IPS-18a (cell line): ENCODE data around the gene VPS50.

Experiments
- H3K27ac ChIP-seq: one replicate; pipeline ENCODE4 v1.5.1; 2013; ENCODE audit warnings: low read length
- H3K27me3 ChIP-seq: one replicate; pipeline ENCODE4 v1.6.1; 2013; ENCODE audit warnings: mild to moderate bottlenecking, low read length; ENCODE audit not compliant: control insufficient read depth, insufficient read depth
- H3K36me3 ChIP-seq: one replicate; pipeline ENCODE4 v1.6.1; 2013; ENCODE audit warnings: low read depth, low read length; ENCODE audit not compliant: control insufficient read depth
- H3K4me1 ChIP-seq: one replicate; pipeline ENCODE4 v1.6.1; 2013; ENCODE audit warnings: low read depth, low read length; ENCODE audit not compliant: control insufficient read depth
- H3K4me3 ChIP-seq: one replicate; pipeline ENCODE4 v1.5.1; 2013; ENCODE audit warnings: low read length
- H3K9ac ChIP-seq: one replicate; pipeline ENCODE4 v1.6.1; 2013; ENCODE audit warnings: mild to moderate bottlenecking, low read length, moderate library complexity
- H3K9me3 ChIP-seq: one replicate; pipeline ENCODE4 v1.6.1; 2013; ENCODE audit warnings: low read depth, low read length; ENCODE audit not compliant: control insufficient read depth

VPS50 gene

GRCh38 chr7:93231799-93232672, at the start of gene VPS50:
Gene VPS50, plus strand, starts transcription at chr7:93232366. Its CDS starts 102 bp downstream, at chr7:93232468.
- H3K9me3 ChIP-seq: no peaks in the 10 kb centered on the region
- H3K27ac ChIP-seq: no peak within 1 kb of the TSS
- peaks cover 4% of the 10 kb centered on the region for H3K4me1 ChIP-seq
- H3K9ac ChIP-seq: peak within 1 kb of the TSS; percentile 59
- peaks cover 5% of the 10 kb centered on the region for H3K27me3 ChIP-seq
- peak within 1 kb of the TSS; percentile 93 for H3K4me3 ChIP-seq
- no peaks in the 10 kb centered on the region for H3K36me3 ChIP-seq

- Histone ChIP-seq H3K9me3 (no peaks in the 10 kb centered on the region), H3K27ac (no peak overlapping the region), H3K4me1 (no peaks in the 10 kb centered on the region), H3K36me3 (no peaks in the 10 kb centered on the region), H3K4me3 (no peak overlapping the region), H3K27me3 (no peaks in the 10 kb centered on the region), H3K9ac (no peak overlapping the region)
Observed at GRCh38 chr7:93185303-93186027, 46.7 kb upstream of the VPS50 start.

GRCh38 chr7:93188870-93189634, 43.1 kb upstream of the VPS50 start:
- H3K27ac ChIP-seq: no peak overlapping the region
- no peaks in the 10 kb centered on the region for H3K27me3 ChIP-seq
- H3K4me1 ChIP-seq: no peaks in the 10 kb centered on the region
- H3K9ac ChIP-seq: no peak overlapping the region
- H3K9me3 ChIP-seq: no peaks in the 10 kb centered on the region
- no peaks in the 10 kb centered on the region for H3K36me3 ChIP-seq
- H3K4me3 ChIP-seq: no peak overlapping the region

GRCh38 chr7:93194386-93194785, 37.8 kb upstream of the VPS50 start:
- H3K36me3 ChIP-seq: no peaks in the 10 kb centered on the region
- H3K27me3 ChIP-seq: no peaks in the 10 kb centered on the region
- H3K9ac ChIP-seq: no peak overlapping the region
- H3K9me3 ChIP-seq: no peaks in the 10 kb centered on the region
- no peak overlapping the region for H3K27ac ChIP-seq
- no peaks in the 10 kb centered on the region for H3K4me1 ChIP-seq
- H3K4me3 ChIP-seq: no peak overlapping the region

GRCh38 chr7:93196336-93196735, 35.8 kb upstream of the VPS50 start:
- no peak overlapping the region for H3K4me3 ChIP-seq
- H3K9me3 ChIP-seq: no peaks in the 10 kb centered on the region
- no peaks in the 10 kb centered on the region for H3K36me3 ChIP-seq
- no peaks in the 10 kb centered on the region for H3K27me3 ChIP-seq
- no peaks in the 10 kb centered on the region for H3K4me1 ChIP-seq
- no peak overlapping the region for H3K9ac ChIP-seq
- H3K27ac ChIP-seq: no peak overlapping the region

GRCh38 chr7:93198472-93198871, 33.7 kb upstream of the VPS50 start:
- no peaks in the 10 kb centered on the region for H3K27me3 ChIP-seq
- H3K36me3 ChIP-seq: no peaks in the 10 kb centered on the region
- H3K9ac ChIP-seq: no peak overlapping the region
- H3K4me1 ChIP-seq: no peaks in the 10 kb centered on the region
- H3K27ac ChIP-seq: no peak overlapping the region
- no peaks in the 10 kb centered on the region for H3K9me3 ChIP-seq
- no peak overlapping the region for H3K4me3 ChIP-seq

GRCh38 chr7:93202594-93203250, 29.4 kb upstream of the VPS50 start:
- no peak overlapping the region for H3K27ac ChIP-seq
- H3K27me3 ChIP-seq: no peaks in the 10 kb centered on the region
- H3K4me3 ChIP-seq: no peak overlapping the region
- H3K9ac ChIP-seq: no peak overlapping the region
- no peaks in the 10 kb centered on the region for H3K36me3 ChIP-seq
- no peaks in the 10 kb centered on the region for H3K9me3 ChIP-seq
- H3K4me1 ChIP-seq: no peaks in the 10 kb centered on the region

- H3K9me3 ChIP-seq: no peaks in the 10 kb centered on the region
- no peaks in the 10 kb centered on the region for H3K27me3 ChIP-seq
- no peaks in the 10 kb centered on the region for H3K36me3 ChIP-seq
- H3K4me1 ChIP-seq: no peaks in the 10 kb centered on the region
- no peak overlapping the region for H3K9ac ChIP-seq
- H3K27ac ChIP-seq: no peak overlapping the region
- no peak overlapping the region for H3K4me3 ChIP-seq
Observed at GRCh38 chr7:93203496-93203895, 28.7 kb upstream of the VPS50 start.

GRCh38 chr7:93205046-93205445, 27.1 kb upstream of the VPS50 start:
- H3K9ac ChIP-seq: no peak overlapping the region
- H3K4me3 ChIP-seq: no peak overlapping the region
- no peaks in the 10 kb centered on the region for H3K27me3 ChIP-seq
- no peaks in the 10 kb centered on the region for H3K4me1 ChIP-seq
- H3K36me3 ChIP-seq: no peaks in the 10 kb centered on the region
- H3K9me3 ChIP-seq: no peaks in the 10 kb centered on the region
- no peak overlapping the region for H3K27ac ChIP-seq

GRCh38 chr7:93211228-93211818, 20.8 kb upstream of the VPS50 start:
- Histone ChIP-seq H3K9ac (no peak overlapping the region), H3K36me3 (no peaks in the 10 kb centered on the region), H3K9me3 (no peaks in the 10 kb centered on the region), H3K4me3 (no peak overlapping the region), H3K27ac (no peak overlapping the region), H3K27me3 (peaks cover 8% of the 10 kb centered on the region), H3K4me1 (no peaks in the 10 kb centered on the region)

- no peaks in the 10 kb centered on the region for H3K36me3 ChIP-seq
- no peaks in the 10 kb centered on the region for H3K4me1 ChIP-seq
- H3K27me3 ChIP-seq: peaks cover 8% of the 10 kb centered on the region
- no peaks in the 10 kb centered on the region for H3K9me3 ChIP-seq
- H3K27ac ChIP-seq: no peak overlapping the region
- H3K4me3 ChIP-seq: no peak overlapping the region
- H3K9ac ChIP-seq: no peak overlapping the region
Observed at GRCh38 chr7:93212881-93213280, 19.3 kb upstream of the VPS50 start.
